Fibroblast of lung (primary cell): ENCODE measurements around the gene LPP. TPM values are rescaled to one million over a fixed set of nuclear protein-coding genes. Genes with fewer than 3 reads are reported as not detected.

ENCODE experiments used
- DNase-seq, 2 donors: peaks; one replicate each; pipeline versions ENCODE4 v3.0.0 to v3.0.0-alpha.2; 2010; ENCODE audit warnings: low read depth in 2 of 2
- H2AFZ ChIP-seq: 2 replicates; pipeline ENCODE4 v1.5.1; 2012; ENCODE audit warnings: low read length, control low read depth, inconsistent platforms
- H3K27ac ChIP-seq: 2 replicates; pipeline ENCODE4 v1.5.1; 2011; ENCODE audit warnings: low read length, control low read depth; ENCODE audit not compliant: insufficient read depth
- H3K27me3 ChIP-seq: 2 replicates; pipeline ENCODE4 v1.5.1; 2011; ENCODE audit warnings: mild to moderate bottlenecking, low read length; ENCODE audit not compliant: control insufficient read depth, insufficient read depth
- H3K36me3 ChIP-seq: 2 replicates; pipeline ENCODE4 v1.5.1; 2011; ENCODE audit warnings: low read length; ENCODE audit not compliant: control insufficient read depth, insufficient read depth
- H3K4me1 ChIP-seq: 2 replicates; pipeline ENCODE4 v1.5.1; 2011; ENCODE audit warnings: low read length; ENCODE audit not compliant: control insufficient read depth, insufficient read depth; ENCODE audit errors: extremely low read depth
- H3K4me2 ChIP-seq: 2 replicates; pipeline ENCODE4 v1.5.1; 2011; ENCODE audit warnings: low read length, control low read depth; ENCODE audit not compliant: insufficient read depth; ENCODE audit errors: extremely low read depth
- H3K4me3 ChIP-seq, 4 experiments: fragments of 200-600 bp in 1 of 4; sonication (generic) in 1 of 4; replicated peaks in 1 of 4; 2 replicates each; pipeline ENCODE4 v1.5.1; 2011 to 2016; ENCODE audit warnings: low read length in 4 of 4, low read depth in 3 of 4, mild to moderate bottlenecking in 3 of 4, control low read depth in 2 of 4, inconsistent platforms in 1 of 4, mixed read lengths in 1 of 4; ENCODE audit not compliant: insufficient read depth in 1 of 4; ENCODE audit errors: control extremely low read depth in 1 of 4
- H3K79me2 ChIP-seq: 2 replicates; pipeline ENCODE4 v1.5.1; 2012; ENCODE audit warnings: mild to moderate bottlenecking, low read length, inconsistent platforms; ENCODE audit not compliant: control insufficient read depth, insufficient read depth
- H3K9ac ChIP-seq: 2 replicates; pipeline ENCODE4 v1.5.1; 2011; ENCODE audit warnings: mild to moderate bottlenecking, low read length, control low read depth; ENCODE audit not compliant: insufficient read depth
- H3K9me3 ChIP-seq: 2 replicates; pipeline ENCODE4 v1.5.1; 2012; ENCODE audit warnings: low read depth, low read length; ENCODE audit not compliant: control insufficient read depth, insufficient read depth
- H4K20me1 ChIP-seq: 2 replicates; pipeline ENCODE4 v1.5.1; 2011; ENCODE audit warnings: low read length; ENCODE audit not compliant: control insufficient read depth, insufficient read depth; ENCODE audit errors: extremely low read depth
- CTCF ChIP-seq, 2 donors: IDR thresholded peaks in 1 of 2; conservative IDR thresholded peaks in 1 of 2; 1 replicate in 1 of 2; 2 replicates in 1 of 2; pipeline ENCODE4 v1.5.1; 2011 to 2012; ENCODE audit warnings: low read length in 2 of 2, control low read depth in 1 of 2, inconsistent platforms in 1 of 2, low read depth in 1 of 2, mild to moderate bottlenecking in 1 of 2
- EZH2 ChIP-seq: IDR thresholded peaks from 2 replicates; pipeline ENCODE4 v1.5.1; 2012; ENCODE audit warnings: low read length, control low read depth, mild to moderate bottlenecking; ENCODE audit errors: missing control alignments
- polyA plus RNA-seq, 2 donors: library from polyadenylated mRNA; depleted of rRNA in 1 of 2; stranded (reverse) in 1 of 2; unstranded in 1 of 2; fragments of >200 nt; gene quantifications; 2 replicates each; pipeline ENCODE4 v1.2.1, GENCODE V29; 2011 to 2012; ENCODE audit warnings: missing spikeins in 1 of 2
- total RNA-seq: library from RNA; depleted of rRNA; stranded (reverse); fragments of >200 nt; gene quantifications from 2 replicates; pipeline ENCODE4 v1.2.1, GENCODE V29; 2014

LPP gene
- total and polyA plus RNA-seq, 2 donors (not counting 1 experiment from before 2014, with no cell fraction given) = 69.0 to 124 TPM

- Histone ChIP-seq H3K27ac (no peak overlapping the region), H3K9ac (no peak overlapping the region), H3K4me2 (no peak overlapping the region), H2AFZ (no peak overlapping the region), H4K20me1 (no peaks in the 10 kb centered on the region), H3K36me3 (no peaks in the 10 kb centered on the region), H3K9me3 (no peaks in the 10 kb centered on the region), H3K79me2 (no peaks in the 10 kb centered on the region), H3K4me1 (no peaks in the 10 kb centered on the region), H3K27me3 (no peaks in the 10 kb centered on the region), H3K4me3 (no peak overlapping the region)
- TF ChIP-seq EZH2 (no peak), CTCF (conservative IDR thresholded peaks at IDR 0.05 in 1 of 2, IDR thresholded peaks at IDR 0.05 in 1 of 2; ENCODE audit: low read depth in 1 of 2, low read length in 2 of 2) (no peak)
- no peak for DNase-seq
Measured at GRCh38 chr3:188908002-188908850, 754.3 kb downstream of the LPP start.

DNA sequence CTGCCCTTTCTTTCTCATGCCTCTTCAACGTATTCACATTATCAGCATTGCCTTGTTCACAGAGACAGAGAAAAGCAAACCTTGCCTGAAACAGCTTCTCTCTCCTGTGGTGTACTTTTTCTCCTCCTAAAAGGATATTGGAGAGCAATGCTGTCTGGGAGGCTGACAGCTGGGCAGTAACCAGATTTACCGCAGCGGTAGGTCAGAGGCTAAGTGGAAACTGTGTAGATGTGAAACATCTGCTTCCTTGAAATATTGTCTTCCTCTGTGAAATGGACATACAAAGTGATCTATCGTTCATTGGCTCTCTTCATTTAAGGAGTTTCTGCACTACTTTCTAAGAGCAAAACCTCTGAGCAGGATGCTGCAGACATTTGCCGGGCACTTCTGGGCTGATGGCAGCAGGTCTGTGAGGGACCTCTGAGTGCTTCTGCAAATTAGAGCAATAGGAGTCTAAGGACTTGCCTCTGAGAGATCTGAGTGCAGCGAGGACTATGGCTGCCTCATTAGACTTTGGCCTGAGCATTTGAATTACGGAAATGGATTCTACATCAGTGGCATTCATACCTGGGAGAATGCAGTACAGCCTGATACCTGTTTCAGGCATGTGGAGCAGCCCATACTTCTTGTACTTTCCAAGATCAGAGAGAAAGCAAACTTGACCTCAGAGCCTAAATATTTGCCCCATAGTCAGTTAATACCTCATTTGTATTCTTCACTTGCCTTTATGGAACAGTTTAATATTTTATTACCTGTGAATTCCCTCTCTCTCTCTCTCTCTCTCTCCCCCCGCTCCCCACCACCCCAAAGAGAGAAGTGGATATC is 757.3 kb downstream of the LPP start:
- no peaks in the 10 kb centered on the region for H3K27me3 ChIP-seq
- no peaks in the 10 kb centered on the region for H4K20me1 ChIP-seq
- H3K79me2 ChIP-seq = no peaks in the 10 kb centered on the region
- H3K4me1 ChIP-seq = no peaks in the 10 kb centered on the region
- no peak overlapping the region for H3K9ac ChIP-seq
- peak in 1 of 2 donors; percentile 71 for DNase-seq
- H2AFZ ChIP-seq = no peak overlapping the region
- H3K36me3 ChIP-seq = no peaks in the 10 kb centered on the region
- H3K4me2 ChIP-seq = no peak overlapping the region
- H3K4me3 ChIP-seq = no peak overlapping the region
- no peaks in the 10 kb centered on the region for H3K9me3 ChIP-seq
- H3K27ac ChIP-seq = no peak overlapping the region
- no peak for TF ChIP-seq EZH2

GRCh38 chr3:188913084-188913483 is 759.1 kb downstream of the LPP start:
- TF ChIP-seq CTCF (conservative IDR thresholded peaks at IDR 0.05 in 1 of 2, IDR thresholded peaks at IDR 0.05 in 1 of 2; ENCODE audit: low read depth in 1 of 2, low read length in 2 of 2) = no peak
- no peak for TF ChIP-seq EZH2
- Histone ChIP-seq H3K27ac (no peak overlapping the region), H3K79me2 (no peaks in the 10 kb centered on the region), H3K4me1 (no peaks in the 10 kb centered on the region), H4K20me1 (no peaks in the 10 kb centered on the region), H3K9me3 (no peaks in the 10 kb centered on the region), H3K27me3 (no peaks in the 10 kb centered on the region), H3K9ac (no peak overlapping the region), H2AFZ (no peak overlapping the region), H3K4me2 (no peak overlapping the region), H3K4me3 (no peak overlapping the region), H3K36me3 (no peaks in the 10 kb centered on the region)
- no peak for DNase-seq
